Dedifferentiated amniotic fluid mesenchymal stem cell (primary cell): ENCODE data around the gene COL9A2.

ENCODE experiments used
- DNase-seq: peaks from one replicate; pipeline ENCODE4 v3.0.0-alpha.2; 2016; ENCODE audit errors: extremely low spot score

COL9A2 gene

GRCh38 chr1:40318476-40318875, 1.4 kb upstream of the COL9A2 start:
- no peak for DNase-seq

GRCh38 chr1:40317394-40318074, 448 bp upstream of the COL9A2 start:
- DNase-seq = no peak

- no peak for DNase-seq
Observed at GRCh38 chr1:40315795-40316594, 1.1 kb downstream of the COL9A2 start.

GRCh38 chr1:40315239-40315794, 1.8 kb downstream of the COL9A2 start:
- DNase-seq = peak; percentile 51

- no peak for DNase-seq
Observed at GRCh38 chr1:40314721-40315238, 2.3 kb downstream of the COL9A2 start.

- DNase-seq = no peak
Observed at GRCh38 chr1:40313958-40314720, 2.9 kb downstream of the COL9A2 start.

- DNase-seq = no peak
Observed at GRCh38 chr1:40313329-40313957, 3.6 kb downstream of the COL9A2 start.

- no peak for DNase-seq
Observed at GRCh38 chr1:40312238-40313205, 4.6 kb downstream of the COL9A2 start.

GRCh38 chr1:40311692-40312091, 5.4 kb downstream of the COL9A2 start:
- DNase-seq = no peak

- no peak for DNase-seq
Observed at GRCh38 chr1:40310983-40311642, 6.0 kb downstream of the COL9A2 start.

GRCh38 chr1:40310129-40310461, 7.0 kb downstream of the COL9A2 start:
- no peak for DNase-seq

GRCh38 chr1:40309374-40310128, 7.5 kb downstream of the COL9A2 start:
- DNase-seq = no peak

GRCh38 chr1:40308036-40308727, 8.9 kb downstream of the COL9A2 start:
- no peak for DNase-seq

- DNase-seq = no peak
Observed at GRCh38 chr1:40307186-40307585, 9.9 kb downstream of the COL9A2 start.

- no peak for DNase-seq
Observed at GRCh38 chr1:40306296-40306695, 10.8 kb downstream of the COL9A2 start.

- no peak for DNase-seq
Observed at GRCh38 chr1:40305871-40306270, 11.2 kb downstream of the COL9A2 start.

- DNase-seq = no peak
Observed at GRCh38 chr1:40305451-40305850, 11.6 kb downstream of the COL9A2 start.

GRCh38 chr1:40303790-40304189, 13.3 kb downstream of the COL9A2 start:
- no peak for DNase-seq
